ENCODE data around the gene NKX2-2.

- no peak for TF ChIP-seq EZH2 (IDR thresholded peaks at IDR 0.05; ENCODE audit: low read length, missing control alignments)
- TF ChIP-seq, protein P1, sequence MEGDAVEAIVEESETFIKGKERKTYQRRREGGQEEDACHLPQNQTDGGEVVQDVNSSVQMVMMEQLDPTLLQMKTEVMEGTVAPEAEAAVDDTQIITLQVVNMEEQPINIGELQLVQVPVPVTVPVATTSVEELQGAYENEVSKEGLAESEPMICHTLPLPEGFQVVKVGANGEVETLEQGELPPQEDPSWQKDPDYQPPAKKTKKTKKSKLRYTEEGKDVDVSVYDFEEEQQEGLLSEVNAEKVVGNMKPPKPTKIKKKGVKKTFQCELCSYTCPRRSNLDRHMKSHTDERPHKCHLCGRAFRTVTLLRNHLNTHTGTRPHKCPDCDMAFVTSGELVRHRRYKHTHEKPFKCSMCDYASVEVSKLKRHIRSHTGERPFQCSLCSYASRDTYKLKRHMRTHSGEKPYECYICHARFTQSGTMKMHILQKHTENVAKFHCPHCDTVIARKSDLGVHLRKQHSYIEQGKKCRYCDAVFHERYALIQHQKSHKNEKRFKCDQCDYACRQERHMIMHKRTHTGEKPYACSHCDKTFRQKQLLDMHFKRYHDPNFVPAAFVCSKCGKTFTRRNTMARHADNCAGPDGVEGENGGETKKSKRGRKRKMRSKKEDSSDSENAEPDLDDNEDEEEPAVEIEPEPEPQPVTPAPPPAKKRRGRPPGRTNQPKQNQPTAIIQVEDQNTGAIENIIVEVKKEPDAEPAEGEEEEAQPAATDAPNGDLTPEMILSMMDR (conservative IDR thresholded peaks at IDR 0.05 in 1 of 2, IDR thresholded peaks at IDR 0.05 in 1 of 2; ENCODE audit: low read depth in 1 of 2, low read length in 2 of 2): no peak
These were observed 48.8 kb upstream of the NKX2-2 start for GRCh38 chr20:21562656-21563055.
